ENCODE data around the gene TGIF1.
"Not testable (repeated sequence)": the region's sequence is repeated elsewhere in the genome, so short reads cannot be mapped to it uniquely, and the experiment has no call there.

The TGIF1 gene

DNA sequence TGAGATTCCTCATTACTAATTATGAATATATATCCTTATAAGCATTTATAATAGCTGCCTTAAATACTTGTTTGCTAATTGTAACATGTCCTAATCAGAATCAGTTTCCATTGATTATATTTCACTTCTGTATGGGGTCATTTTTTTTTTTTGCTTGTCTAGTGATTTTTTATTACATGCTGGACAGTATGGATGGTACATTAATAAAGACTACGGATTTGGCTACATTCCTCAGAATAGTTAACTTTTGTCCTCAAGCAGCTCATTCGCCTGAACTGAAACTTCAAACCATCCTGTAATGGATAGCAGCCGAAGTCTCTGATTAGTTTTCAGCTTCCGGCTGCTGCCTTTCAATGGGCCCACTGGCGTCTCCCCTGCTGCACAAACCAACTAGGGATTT is 11.7 kb downstream of the TGIF1 start:
- TF ChIP-seq CTCF (IDR thresholded peaks at IDR 0.05; ENCODE audit: insufficient read depth, low read depth, low read length, missing control alignments): no peak

DNA sequence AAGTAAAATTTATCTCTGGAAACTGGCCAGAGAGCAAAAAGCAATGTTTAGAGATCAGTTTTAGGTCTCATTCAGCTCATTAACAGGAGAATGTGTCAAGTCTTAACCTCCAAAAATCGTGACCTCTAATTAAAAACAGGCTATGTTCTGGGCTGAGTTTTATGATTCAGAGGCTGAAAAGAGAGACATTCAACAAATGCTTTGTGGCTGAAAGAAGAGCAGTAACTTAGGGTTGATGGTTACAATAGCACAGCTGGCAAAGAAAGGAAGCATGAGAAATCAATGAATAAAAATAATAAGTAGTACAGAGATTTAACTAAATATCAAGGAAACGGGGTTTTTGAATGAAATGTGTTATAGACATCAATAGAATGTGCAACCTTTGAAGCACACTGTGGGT is 13.1 kb downstream of the TGIF1 start:
- no peak overlapping the region for H3K4me3 ChIP-seq (ENCODE audit: low read length)
- DNase-seq (ENCODE audit: low read depth): no peak

More for the DNA sequence above, 11.7 kb downstream of the TGIF1 start:
- no peak overlapping the region for H3K4me3 ChIP-seq (ENCODE audit: low read length)
- no peak for DNase-seq (ENCODE audit: low read depth)

GRCh38 chr18:3466045-3466444 is 16.1 kb downstream of the TGIF1 start:
- no peak overlapping the region for H3K4me3 ChIP-seq (ENCODE audit: low read length)
- no peak for TF ChIP-seq CTCF (IDR thresholded peaks at IDR 0.05; ENCODE audit: insufficient read depth, low read depth, low read length, missing control alignments)
- DNase-seq (ENCODE audit: low read depth): peak; percentile 84

More for the DNA sequence above, 13.1 kb downstream of the TGIF1 start:
- TF ChIP-seq CTCF (IDR thresholded peaks at IDR 0.05; ENCODE audit: insufficient read depth, low read depth, low read length, missing control alignments): no peak

- peak; percentile 19 for DNase-seq (ENCODE audit: low read depth)
- H3K4me3 ChIP-seq (ENCODE audit: low read length): no peak overlapping the region
- TF ChIP-seq CTCF (IDR thresholded peaks at IDR 0.05; ENCODE audit: insufficient read depth, low read depth, low read length, missing control alignments): no peak
Measured at GRCh38 chr18:3466872-3467271, 16.9 kb downstream of the TGIF1 start.

DNA sequence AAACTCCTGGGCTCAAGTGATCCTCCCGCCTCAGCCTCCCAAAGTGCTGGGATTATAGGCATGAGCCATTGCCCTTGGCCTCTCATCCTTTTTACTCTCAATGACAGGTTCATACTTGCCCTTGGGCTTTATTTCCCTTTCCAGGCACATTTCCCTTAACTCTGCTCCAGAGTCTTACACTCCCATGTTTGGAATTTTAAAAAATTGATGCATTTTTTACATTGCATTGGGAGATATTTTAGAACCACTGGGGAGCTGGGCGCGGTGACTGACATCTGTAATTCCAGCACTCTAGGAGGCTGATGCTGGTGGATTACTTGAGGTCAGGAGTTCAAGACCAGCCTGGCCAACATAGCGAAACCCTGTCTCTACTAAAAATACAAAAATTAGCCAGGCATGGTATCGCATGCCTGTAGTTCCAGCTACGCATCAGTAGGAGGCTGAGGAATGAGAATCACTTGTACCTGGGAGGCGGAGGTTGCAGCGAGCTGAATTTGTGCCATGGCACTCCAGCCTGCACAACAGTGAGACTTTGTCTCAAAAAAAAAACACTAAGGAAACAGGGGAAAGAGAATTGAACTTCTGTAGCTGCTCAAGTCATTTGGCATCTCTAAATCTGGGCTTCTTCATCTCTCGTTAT is 18.2 kb downstream of the TGIF1 start:
- H3K4me3 ChIP-seq (ENCODE audit: low read length): no peak overlapping the region
- DNase-seq (ENCODE audit: low read depth): no peak
- no peak for TF ChIP-seq CTCF (IDR thresholded peaks at IDR 0.05; ENCODE audit: insufficient read depth, low read depth, low read length, missing control alignments)

DNA sequence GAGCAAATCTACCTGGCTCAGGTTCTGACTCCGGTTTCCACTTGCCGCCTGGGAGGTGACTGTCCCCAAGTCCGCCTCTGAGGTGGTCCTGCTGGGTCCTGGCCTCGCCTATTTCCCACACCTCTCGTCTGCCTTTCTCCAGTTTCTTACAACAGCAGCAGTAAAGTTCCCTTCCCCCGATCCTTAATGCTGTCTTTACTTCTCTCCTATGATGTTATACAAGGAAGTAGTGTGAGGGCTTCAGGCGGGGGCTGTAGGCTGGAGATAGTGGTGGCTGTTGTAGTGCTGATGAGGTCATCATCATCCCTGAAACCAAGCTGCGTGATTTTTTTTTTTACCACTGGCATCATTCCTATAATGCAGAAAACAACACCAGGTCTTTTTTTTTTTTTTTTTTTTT is 18.9 kb downstream of the TGIF1 start:
- TF ChIP-seq CTCF (IDR thresholded peaks at IDR 0.05; ENCODE audit: insufficient read depth, low read depth, low read length, missing control alignments): no peak
- DNase-seq (ENCODE audit: low read depth): no peak
- no peak overlapping the region for H3K4me3 ChIP-seq (ENCODE audit: low read length)

- DNase-seq (ENCODE audit: low read depth): no peak
- no peak for TF ChIP-seq CTCF (IDR thresholded peaks at IDR 0.05; ENCODE audit: insufficient read depth, low read depth, low read length, missing control alignments)
- no peak overlapping the region for H3K4me3 ChIP-seq (ENCODE audit: low read length)
Measured at GRCh38 chr18:3471141-3471648, 21.2 kb downstream of the TGIF1 start.

DNA sequence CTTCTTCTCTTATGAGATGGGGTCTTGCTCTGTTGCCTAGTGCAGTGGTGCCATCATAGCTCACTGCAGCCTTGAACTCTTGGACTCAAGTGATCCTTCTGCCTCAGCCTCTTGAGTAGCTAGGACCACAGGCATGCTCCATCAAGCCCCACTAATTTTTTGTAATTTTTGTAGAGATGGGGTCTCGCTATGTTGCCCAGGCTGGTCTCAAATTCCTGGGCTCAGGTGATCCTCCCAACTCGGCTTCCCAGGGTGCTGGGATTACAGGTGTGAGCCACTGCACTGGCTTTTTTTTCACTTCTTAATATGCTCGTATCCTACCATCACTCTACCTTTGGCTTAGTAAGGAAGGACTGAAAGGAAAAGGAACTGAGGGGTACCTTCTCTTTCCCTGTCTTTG is 22.1 kb downstream of the TGIF1 start:
- not testable (repeated sequence) for DNase-seq (ENCODE audit: low read depth); H3K4me3 ChIP-seq (ENCODE audit: low read length)
